Hematopoietic multipotent progenitor cell (in vitro differentiated cells): ENCODE measurements around the gene ADCK2. TPM values are rescaled to one million over a fixed set of nuclear protein-coding genes. Genes with fewer than 3 reads are reported as not detected.
A peak's percentile ranks its signal among the peaks of the same experiment; 100 is the strongest.
"Not testable (repeated sequence)": the region's sequence is repeated elsewhere in the genome, so short reads cannot be mapped to it uniquely, and the experiment has no call there.

Source experiments
- DNase-seq, 3 donors: peaks; one replicate each; pipeline ENCODE4 v3.0.0-alpha.2; 2011 to 2015; ENCODE audit warnings: low read depth in 2 of 3, low spot score in 2 of 3
- total RNA-seq: library from RNA; depleted of rRNA; stranded (reverse); fragments of >200 nt; gene quantifications from one replicate; pipeline ENCODE4 v1.2.3, GENCODE V29; 2012

The ADCK2 gene
- total RNA-seq, 1 donor: 38.5 TPM

DNA sequence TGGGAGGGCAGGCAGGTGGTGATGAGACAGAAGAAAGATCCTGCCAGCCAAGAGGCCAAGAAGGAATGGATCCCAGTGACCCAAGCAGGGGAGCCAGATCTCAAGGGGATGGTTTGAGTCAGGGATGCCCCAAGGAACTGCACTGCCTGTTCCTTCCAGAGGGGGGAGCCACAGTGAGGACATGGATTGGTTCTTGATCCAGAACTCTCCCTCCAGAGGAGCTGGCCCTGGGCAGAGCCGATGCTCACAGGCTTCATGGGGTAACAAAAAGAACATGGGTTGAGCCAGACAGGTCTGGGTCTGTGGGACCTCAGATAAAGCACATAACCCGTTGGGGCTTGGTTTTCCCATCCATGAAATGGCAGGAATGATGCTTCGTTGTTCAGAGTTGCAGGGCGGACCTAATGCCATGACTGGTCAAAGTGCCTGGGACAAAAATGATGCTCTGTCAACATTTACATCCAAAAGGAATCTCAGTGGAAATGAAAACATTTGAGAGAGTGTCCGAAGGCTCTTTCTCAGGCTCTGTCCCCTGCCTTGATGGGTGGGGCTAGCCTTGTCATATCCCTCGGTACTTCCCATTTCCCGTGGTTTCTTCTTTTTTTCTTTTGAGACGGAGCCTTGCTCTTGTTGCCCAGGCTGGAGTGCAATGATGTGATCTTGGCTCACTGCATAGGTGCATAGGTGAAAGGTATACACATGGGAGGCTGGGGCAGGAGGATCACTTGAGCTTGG lies 27.4 kb upstream of the ADCK2 start:
- DNase-seq: no peak

DNA sequence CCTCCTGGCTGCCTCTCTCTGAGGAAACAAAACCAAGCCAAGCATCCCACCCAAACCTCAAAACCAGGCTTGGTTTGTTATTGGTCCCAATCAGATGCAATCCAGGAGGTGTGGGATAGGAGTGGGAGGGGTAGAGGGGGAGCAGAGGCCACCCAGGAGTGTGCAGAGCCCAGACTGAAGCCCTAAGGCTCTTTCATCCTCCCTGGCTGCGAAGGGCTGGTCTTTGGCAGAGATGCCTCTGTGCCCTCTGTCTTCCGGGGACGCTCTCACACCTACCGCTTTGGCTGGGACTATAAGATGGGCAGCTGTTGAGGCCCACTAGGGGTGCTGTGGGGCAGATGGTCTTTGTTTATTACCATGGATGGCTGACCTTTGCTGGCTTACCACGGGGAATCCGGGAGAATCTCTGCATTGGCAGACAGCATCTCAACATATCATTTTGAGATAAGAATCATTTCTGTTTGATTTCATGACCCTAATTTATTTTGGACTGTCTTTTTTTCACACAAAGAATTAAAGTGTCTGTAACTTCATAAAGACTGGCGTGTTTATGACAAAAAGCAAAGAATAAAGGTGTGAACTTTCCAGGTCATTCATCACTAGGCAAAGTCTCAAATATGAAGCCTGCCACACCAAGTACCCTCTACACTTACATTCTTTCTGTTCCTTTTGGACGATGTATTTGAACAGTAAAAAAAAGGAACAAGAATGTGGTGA lies 25.7 kb upstream of the ADCK2 start:
- peak in 1 of 3 donors; percentile 59 for DNase-seq

DNA sequence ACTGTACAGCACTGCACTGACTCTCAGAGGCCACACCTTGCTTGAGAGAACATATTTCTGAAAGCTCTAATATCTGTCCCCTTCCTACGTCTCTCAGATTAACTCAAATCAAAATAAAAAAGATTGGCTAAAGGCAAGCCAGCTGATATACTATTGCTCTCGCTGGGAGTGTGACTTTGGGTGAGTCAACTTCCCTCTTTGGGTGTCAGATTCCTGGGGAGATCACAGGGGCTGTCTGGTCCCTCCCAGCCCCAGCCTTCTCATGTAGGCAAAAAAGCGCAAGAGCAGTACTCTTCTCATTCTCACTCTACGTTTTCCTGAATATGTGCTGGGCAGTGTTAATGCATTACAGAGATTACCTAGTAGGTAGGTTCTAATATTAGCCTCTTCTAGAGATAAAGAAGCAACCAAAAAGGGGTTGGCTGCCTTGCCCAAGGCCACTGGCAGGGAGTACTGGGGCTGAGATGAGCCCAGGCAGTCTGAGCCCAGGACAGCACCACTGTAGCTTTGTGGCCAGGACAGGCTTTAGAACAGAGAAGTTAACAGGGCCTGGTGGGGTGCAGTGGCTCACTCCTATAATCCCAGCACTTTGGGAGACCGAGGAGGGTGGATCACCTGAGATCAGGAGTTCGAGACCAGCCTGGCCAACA lies 23.1 kb upstream of the ADCK2 start:
- DNase-seq: no peak

DNA sequence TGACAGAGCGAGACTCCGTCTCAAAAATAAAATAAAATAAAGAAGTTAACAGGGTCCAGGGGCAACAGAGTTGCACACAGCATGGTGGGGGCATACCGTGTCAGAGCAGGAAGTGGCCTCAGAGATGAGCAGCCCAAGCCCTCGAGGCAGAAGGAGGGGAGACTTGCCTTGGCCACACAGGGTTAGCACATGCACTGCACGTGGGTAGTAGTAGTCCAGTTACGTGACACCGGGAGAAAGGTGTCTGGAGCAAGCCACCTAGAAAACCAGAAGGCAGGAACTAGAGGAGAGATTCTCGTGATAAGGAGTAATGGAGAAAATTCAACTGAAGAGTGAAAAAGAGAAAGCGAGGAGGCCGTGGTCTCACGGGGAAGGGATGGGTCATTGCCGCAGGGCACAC lies 22.4 kb upstream of the ADCK2 start:
- no peak for DNase-seq

DNA sequence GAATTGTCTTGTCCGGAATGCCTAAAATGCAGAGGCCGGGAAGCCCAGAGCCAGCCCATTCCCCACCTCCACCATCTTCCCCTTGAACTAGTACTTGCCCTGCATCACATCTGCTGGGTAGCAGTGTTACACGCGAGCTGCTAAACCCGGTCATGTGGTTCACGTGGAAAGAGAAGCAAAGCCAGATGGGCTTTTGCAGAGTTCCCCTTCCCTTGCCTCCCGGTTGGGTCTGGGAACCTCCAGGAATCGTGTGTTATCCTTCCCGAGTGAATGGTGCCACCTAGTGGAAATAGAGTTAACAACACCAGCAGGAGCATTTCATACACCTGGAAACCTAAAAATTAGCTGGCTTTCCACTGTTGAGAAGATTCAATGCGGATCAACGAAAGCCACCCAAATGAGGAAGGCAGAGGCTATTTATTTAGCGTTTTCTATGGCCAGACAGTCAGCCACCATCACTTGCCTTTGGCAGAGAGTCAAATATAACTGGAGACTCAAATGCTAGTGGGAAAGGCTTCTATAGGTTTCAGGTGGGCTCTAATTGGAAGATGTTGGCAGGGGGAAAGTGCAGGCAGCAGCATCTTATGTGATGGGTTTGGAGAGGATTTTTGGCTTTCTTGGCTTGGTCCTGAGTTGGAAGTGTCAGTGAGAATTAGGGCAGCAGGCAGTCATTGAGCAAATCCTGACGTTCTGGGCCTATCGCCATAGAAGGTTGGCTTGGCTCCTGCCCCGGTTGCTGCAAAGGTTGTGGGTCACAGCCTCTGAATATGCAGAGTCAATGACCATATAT lies 19.2 kb upstream of the ADCK2 start:
- DNase-seq: peak in 1 of 3 donors; percentile 36

DNA sequence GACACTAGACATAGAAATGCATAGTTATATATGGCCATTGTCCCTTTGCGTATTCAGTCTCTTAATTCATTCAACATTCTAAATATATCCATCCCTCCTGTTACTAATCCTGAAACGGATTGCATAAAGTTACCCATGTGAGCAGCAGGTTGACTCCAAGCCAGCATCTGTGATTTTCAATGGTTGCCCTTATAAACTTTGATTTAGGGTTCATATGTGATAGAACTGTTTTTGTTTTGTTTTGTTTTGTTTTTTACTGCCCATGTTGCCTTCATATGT lies 18.7 kb upstream of the ADCK2 start:
- no peak for DNase-seq

DNA sequence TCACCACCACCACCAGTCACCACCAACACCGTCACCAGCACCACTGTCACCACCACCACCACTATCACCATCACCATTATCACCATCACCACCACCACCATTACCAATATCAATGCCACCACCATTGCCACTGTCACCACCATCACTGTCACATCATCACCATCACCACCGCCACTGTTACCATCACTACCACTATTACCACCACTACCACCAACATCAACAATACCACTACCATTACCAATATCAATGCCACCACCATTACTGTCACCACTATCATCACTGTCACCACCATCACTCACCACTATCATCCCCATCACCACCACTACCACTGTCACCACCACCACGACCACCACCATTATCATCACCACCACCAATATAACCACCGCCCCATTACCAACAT lies 18.1 kb upstream of the ADCK2 start:
- DNase-seq: no peak

DNA sequence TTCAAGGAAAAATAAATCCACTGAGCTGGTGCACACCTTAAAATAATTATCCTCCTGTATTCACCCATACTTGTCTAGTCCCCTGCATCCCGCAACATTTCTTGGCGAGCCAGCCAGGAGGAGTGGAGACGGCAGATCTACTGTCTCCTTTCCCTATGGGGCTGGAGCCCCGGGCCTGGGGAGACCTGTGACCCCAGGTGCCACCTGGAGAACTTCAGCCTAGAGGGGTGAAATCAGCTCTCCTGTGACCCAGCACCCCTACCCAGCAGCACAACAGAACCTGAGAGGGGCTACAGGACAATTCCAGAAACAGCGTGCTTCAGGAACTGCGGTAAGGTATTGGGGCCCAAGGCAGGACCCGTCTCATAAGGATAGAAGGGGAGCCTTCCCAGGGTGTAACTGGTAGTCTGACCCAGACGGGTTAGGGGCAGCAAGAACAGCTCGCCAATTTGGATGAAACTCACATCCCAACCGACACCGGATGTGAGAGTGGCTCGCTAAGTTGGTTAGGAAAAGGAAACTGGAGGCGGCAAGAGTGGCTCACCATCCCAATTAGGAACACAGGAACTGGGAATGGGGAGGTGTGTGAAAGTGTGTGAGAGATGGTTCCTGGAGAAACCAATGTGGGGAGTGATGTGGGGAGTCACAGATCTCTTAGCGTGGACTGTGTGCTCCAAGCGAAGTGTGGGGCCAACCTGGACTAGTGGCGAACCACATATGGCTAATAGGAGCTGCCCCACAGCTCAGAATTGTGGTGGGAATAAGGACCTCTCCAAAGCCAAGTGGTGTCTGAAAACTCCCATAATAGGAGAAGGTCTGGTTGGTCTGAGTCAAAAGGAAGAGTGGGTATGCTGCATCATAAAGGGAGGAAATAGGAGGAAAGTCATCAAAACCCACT lies 17.0 kb upstream of the ADCK2 start:
- DNase-seq: no peak

DNA sequence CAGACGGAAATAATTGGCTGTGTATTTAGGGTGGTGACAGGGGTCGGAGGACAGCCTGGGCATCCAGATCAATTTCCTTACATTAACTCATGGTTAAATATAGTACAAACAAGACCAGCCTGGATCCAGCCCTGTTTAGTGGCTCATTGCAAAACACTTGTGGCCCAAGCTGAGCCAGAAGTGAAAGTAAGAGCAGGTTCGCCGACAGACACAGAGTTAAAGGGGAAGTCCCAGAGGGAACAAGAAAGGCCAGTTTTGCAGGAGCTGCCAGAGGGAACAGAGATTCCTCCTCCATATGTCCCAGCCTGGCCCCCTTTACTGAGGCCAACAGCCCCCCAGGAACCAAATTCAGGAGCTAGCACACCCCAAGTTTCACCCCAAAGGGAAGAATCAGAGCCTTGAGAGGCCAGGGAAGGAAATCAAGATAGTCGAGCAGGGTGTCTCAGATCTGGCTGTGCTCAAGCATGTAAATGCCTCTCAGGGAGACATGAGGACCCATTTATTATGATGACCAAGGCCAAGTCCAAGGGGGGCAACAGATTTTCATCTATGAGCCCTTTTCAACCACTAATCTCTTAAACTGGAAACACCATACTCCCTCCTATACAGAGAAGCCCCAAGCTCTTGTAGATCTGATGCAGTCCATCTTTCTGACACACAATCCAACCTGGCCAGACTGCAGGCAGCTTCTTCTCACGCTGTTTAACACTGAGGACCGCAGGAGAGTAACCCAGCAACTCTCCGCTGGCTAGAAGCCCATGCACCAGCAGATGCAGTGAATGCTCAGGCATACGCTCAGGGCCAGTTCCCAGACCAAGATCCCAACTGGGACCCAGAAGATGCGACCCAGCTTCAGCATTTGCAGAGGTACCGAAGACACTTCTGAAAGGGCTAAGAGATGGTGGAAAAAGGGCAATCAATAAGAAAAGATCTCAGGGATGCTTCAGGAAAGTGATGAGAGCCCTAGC lies 15.9 kb upstream of the ADCK2 start:
- peak in 2 of 3 donors; percentile 62 to 76 for DNase-seq

DNA sequence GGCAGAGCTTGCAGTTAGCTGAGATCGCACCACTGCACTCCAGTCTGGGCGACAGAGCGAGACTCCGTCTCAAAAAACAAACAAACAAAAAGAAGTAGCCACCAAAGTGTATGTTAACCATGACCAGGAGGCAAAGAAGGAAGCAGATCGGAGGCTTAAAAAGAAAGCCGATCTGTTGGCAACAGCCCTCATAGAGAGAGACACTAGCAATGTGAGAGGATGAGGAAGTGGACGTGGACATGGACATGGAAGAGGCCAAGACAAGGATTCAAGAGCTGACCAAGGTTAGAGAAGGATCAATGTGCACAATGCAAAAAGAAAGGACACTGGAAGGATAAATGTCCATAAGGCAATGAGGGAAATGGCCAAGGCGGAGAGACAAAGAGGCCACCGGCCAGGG lies 14.9 kb upstream of the ADCK2 start:
- no peak for DNase-seq

DNA sequence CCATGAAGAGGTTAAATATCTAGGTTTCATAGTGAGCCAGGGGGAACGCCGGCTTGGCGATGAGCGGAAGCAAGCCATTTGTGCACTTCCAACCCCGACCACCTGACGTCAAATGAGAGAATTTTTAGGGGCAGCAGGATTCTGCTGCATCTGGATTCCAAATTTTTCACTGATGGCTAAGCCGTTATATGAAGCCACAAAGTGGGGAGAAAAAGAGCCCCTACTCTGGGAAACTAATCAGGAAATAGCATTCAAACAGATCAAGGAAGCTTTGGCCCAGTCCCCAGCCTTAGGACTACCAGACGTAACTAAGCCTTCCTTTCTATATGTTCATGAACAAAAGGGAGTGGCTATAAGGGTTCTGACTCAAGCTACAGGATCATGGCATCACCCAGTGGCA lies 12.9 kb upstream of the ADCK2 start:
- no peak for DNase-seq

DNA sequence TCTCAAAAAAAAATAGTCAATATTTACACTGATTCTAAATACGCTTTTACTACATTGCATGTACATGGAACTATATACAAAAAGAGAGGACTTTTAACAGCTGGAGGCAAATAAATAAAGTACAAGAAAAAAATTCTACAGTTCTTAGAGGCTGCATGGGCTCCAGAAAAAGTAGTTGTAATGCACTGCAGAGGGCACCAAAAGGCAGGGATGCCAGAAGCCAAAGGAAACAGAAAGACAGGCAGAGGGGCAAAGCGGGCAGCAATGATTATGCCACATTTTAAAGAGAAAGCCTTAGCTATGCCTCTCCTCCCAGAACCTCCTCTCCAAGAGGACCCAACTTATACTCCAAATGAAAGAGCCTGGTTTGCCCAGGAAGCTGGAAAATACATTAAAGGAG lies 11.6 kb upstream of the ADCK2 start:
- DNase-seq: peak in 1 of 3 donors; percentile 53

DNA sequence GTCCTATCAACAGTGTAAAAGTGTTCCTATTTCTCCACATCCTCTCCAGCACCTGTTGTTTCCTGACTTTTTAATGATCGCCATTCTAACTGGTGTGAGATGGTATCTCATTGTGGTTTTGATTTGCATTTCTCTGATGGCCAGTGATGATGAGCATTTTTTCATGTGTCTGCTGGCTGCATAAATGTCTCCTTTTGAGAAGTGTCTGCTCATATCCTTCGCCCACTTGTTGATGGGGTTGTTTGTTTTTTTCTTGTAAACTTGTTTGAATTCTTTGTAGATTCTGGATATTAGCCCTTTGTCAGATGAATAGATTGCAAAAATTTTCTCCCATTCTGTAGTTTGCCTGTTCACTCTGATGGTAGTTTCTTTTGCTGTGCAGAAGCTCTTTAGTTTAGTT lies 9.8 kb upstream of the ADCK2 start:
- DNase-seq: not testable (repeated sequence)

DNA sequence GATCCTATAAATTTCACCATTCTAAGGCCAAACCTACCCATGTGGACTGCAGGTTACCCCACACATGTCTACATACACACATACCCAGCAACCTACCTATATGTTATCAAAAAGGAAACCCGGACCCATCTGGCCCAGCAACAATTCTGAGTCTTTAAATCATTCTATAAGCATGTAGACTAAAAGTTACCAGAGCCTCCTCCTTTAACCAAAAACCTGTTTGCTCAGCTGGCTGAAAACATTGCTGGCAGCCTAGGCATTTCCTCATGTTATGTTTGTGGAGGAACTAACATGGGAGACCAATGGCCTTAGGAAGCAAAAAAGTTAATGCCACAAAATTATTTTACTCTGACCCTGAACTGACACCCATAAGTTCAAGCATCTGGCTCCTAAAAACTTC lies 5.3 kb upstream of the ADCK2 start:
- DNase-seq: no peak

DNA sequence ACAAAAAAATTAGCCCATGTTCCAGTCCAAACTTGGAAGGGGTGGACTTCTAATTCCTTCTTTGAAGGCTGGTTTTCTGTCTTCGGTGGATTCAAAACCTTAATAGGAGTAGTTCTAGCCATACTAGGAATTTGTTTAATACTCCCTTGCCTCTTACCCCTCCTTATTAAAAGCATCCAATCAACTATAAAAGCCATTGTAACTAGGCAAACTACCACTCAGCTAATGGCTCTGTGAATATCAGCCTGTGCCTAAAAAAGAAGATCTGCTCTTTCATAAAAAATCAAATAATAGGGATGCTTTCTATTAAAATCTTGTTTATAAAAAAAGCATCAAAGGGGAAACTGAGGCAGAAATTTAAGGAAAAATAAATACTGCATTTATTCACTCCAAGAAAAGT lies 4.1 kb upstream of the ADCK2 start:
- DNase-seq: no peak

DNA sequence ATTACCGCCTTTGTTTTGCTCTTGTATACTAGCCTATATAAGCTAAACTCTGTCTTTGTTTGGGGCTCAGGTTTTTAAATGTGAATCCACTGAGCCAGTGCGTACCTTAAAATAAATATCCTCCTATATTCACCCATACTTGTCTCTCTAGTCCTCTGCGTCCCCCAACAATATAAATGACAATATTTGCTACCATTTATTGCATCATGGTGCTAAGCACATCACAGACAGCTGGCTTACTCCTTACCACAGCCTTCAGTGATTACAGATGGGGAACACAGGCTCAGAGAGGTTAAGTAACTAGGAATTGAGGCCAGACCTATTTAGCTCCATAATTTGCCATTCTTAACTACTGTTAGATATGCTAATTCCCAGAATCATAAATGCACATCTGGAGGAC lies 3.4 kb upstream of the ADCK2 start:
- DNase-seq: no peak

DNA sequence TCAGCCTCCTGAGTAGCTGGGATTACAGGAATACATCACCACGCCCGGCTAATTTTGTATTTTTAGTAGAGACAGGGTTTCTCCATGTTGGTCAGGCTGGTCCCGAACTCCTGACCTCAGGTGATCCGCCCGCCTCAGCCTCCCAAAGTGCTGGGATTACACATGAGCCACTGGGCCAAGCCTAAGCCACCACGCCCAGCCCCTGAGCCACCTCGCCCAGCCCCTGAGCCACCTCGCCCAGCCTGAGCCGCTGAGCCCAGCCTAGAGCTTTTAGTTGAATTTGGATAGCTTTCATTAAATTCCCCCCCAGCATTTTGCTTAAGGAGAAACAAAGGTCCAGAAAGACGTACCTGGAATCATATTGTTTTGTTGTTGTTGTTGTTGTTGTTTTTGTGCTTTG lies 2.9 kb upstream of the ADCK2 start:
- not testable (repeated sequence) for DNase-seq

DNA sequence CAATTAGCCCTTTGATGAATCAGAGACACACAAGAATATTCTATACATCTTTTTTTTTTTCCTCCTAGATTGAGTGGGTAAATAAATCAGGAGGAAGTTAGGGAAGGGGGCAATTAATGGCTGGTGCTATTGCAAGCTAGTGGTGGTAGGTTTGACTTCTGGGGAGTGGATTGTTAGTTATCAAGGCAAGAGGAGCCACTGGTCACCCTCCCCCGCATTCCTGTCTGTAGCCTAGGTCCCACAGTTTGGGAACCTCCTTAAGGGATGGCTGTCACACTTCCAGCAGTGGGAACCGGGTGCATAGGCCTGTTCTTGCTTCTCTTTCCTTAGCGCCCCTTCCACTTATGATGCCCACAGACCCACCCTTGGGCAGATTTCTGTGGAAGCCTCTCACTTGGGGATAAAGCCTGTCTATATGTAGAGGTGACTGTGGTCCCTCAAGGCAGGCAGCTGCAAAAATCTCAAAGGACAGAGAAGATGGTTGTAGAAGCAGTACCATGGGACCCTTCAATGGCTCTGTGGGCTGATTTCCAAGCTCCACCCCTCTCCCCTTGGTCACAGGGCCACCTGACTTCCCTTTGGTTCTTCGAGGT lies 2.3 kb upstream of the ADCK2 start:
- DNase-seq: peak in 1 of 3 donors; percentile 26

DNA sequence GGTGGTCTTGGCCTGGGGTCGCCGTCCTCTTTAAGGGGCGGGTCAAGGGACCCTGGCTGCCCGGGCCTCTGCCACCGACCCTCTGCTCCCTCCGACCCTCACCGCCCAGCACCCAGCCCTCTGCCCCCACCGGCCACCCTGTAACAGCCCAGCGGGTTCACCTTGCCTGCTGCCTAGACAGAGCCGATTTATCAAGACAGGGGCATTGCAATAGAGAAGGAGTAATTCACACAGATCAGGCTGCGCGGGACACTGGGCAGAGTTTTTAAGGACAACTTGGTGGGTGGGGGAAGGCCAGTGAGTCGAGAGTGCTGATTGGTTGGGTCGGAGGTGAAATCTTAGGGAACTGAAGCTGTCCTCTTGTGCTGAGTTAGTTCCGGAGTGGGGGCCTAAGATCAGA lies 779 bp upstream of the ADCK2 start:
- DNase-seq: no peak
